AG04449 (cell line): ENCODE measurements around the gene CPE.

Experiments
- CTCF ChIA-PET: fragments of 350-600 bp; formaldehyde crosslinking; extraction: SDS; loops from one replicate; lab custom pipeline; 2021; ENCODE audit warnings: antibody characterized with exemption; lab: Yijun Ruan, JAX
- POLR2A ChIA-PET: fragments of 400-600, 350-600 bp; formaldehyde crosslinking; extraction: SDS; loops from one replicate; lab custom pipeline; 2020; ENCODE audit warnings: antibody characterized with exemption, inconsistent platforms; lab: Yijun Ruan, JAX
- DNase-seq: peaks from one replicate; pipeline ENCODE4 v3.0.0-alpha.2; 2010; ENCODE audit warnings: low read depth, low spot score
- H3K4me3 ChIP-seq: 2 replicates; pipeline ENCODE4 v1.5.1; 2011; ENCODE audit warnings: low read depth, mild to moderate bottlenecking, control low read depth, low read length
- TF ChIP-seq, protein P1 (sequence below): IDR thresholded peaks from one replicate; pipeline ENCODE4 v1.5.1; 2011; ENCODE audit warnings: mild to moderate bottlenecking, moderate library complexity, low read length, control low read depth, inconsistent platforms; ENCODE audit not compliant: insufficient read depth; ENCODE audit errors: missing control alignments

The CPE gene

DNA sequence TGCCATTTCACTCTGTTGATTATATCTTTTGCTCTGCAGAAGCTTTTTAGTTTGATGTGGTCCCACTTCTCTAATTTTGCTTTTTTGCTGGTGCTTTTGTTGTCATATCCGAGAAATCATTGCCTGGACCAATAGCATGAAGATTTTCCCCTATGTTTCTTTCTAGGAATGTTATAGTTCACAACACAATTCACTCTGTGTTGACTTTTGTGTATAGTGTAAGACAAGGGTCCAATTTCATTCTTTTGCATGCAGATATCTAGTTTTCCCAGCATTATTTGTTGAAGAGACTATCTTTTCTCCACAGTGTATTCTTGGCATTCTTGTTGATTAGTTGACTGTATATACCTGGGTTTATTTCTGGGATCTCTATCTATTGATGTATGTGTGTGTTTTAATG, 8.3 kb upstream of the CPE start:
- H3K4me3 ChIP-seq = no peak overlapping the region
- no peak for DNase-seq
- TF ChIP-seq, protein P1, sequence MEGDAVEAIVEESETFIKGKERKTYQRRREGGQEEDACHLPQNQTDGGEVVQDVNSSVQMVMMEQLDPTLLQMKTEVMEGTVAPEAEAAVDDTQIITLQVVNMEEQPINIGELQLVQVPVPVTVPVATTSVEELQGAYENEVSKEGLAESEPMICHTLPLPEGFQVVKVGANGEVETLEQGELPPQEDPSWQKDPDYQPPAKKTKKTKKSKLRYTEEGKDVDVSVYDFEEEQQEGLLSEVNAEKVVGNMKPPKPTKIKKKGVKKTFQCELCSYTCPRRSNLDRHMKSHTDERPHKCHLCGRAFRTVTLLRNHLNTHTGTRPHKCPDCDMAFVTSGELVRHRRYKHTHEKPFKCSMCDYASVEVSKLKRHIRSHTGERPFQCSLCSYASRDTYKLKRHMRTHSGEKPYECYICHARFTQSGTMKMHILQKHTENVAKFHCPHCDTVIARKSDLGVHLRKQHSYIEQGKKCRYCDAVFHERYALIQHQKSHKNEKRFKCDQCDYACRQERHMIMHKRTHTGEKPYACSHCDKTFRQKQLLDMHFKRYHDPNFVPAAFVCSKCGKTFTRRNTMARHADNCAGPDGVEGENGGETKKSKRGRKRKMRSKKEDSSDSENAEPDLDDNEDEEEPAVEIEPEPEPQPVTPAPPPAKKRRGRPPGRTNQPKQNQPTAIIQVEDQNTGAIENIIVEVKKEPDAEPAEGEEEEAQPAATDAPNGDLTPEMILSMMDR = no peak
- ChIA-PET CTCF (interaction anchor here (1.0 kb wide), 1 partner anchor 239 kb away, joined by 3 read pairs; no protein-coding TSS in a partner anchor), POLR2A (no interaction called here)

DNA sequence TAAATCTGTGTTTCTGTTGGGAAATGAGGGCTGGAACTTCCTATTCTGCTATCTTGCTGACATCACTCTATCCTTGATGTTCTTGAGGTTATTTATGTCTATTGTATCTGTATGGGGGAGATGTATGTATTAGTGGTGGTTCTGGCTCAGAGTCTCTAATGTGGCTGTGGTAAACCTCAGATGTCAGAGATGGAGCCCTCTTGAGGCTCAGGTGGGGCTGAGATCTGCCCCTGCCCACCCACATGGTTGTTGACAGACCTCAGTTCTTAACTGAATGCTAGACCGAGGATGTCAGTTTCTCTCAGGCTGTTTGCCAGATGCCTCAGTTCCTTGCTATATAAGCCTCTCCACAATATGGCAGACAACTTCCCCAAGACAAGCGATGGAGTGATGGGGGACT, 3.3 kb upstream of the CPE start:
- DNase-seq = no peak
- no peak overlapping the region for H3K4me3 ChIP-seq
- TF ChIP-seq, protein P1 = no peak
- CTCF ChIA-PET = no interaction called here
- POLR2A ChIA-PET = no interaction called here

DNA sequence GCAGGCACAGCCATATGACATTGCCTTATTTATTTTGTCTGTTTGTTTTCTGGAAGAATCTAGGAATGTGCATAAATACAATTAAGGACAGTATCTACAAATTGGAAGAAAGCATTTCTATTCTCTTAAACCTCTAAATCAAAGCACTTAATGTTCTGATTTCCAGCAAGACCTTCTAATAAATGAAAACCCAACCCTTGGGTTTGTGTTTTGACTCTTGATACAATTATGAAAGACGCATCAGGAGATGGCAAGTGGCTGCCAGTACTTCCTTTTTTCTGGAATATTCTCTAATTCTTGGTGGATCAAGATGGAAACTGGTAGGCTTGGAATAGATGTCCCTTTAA, 437 bp upstream of the CPE start:
- CTCF ChIA-PET = interaction anchor here (2.9 kb wide), 1 partner anchor 19 kb away, joined by 7 read pairs; no protein-coding TSS in a partner anchor

DNA sequence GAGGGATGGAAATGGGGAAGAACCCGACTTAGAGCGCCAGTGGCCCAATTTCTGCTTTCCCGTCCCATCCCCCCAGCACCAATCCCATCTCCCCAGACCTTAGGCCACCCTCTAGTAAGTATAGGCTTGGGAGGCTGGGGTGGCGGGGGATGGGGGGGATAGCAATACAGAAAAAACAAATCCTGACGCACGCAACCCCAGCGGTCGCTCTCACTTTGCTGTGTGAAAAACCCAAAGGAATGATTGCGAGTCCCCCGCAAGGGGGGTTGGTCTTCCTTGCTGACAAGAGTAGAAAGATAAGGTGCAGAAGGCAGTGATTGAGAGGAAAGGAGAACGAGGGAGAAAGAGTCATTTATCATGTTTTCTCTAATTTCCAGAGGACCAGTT, 863 bp downstream of the CPE start:
- H3K4me3 ChIP-seq = no peak overlapping the region
- TF ChIP-seq, protein P1 = no peak
- ChIA-PET CTCF (no interaction called here), POLR2A (no interaction called here)
- no peak for DNase-seq

More for the DNA sequence above, 437 bp upstream of the CPE start:
- TF ChIP-seq, protein P1 = no peak
- H3K4me3 ChIP-seq = peak overlapping the region; percentile 55
- POLR2A ChIA-PET = no interaction called here
- DNase-seq = no peak

DNA sequence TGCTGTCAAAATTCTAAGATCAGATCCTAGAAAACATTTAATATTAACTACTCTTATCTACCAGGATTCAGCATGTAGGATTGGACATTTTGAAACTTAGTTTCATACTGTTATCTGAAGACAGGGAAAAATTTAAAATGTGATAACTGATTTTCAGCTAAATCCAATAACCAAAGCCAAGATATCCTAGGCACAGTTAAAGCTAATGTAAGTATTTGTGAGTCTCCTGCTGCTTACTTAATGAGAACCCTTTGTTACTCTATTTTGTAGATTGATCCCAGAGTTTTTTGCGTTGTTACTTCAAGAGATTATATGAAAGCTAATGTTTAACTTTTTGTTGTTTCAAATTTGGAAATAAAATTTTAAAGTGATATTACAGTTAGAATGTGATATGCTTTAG, 2.0 kb downstream of the CPE start:
- ChIA-PET CTCF (no interaction called here), POLR2A (no interaction called here)
- no peak for DNase-seq
- H3K4me3 ChIP-seq = no peak overlapping the region
- TF ChIP-seq, protein P1 = no peak

DNA sequence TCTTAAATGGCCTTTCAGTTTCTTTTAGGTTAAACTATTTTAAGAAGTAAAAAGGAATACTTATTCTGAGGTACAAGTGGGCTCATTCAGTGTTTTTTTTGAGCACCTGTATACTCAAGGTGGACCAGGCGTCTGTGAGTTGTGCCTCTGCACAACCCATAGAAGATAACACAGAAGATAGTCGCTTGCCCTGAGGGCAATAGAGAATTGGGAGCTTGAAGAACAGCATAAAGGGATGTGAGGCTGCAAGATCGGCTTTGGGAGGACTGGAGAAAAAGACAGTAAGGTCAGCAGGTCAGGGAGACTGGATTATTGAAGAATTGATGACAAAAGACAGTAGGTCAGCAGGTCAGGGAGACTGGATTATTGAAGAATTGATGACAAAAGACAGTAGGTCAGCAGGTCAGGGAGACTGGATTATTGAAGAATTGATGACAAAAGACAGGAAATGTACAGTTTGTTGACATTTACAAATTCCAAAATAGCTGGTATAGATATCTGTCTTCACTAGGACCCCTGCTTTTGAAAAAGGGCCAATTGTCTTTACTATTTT, 3.1 kb downstream of the CPE start:
- ChIA-PET POLR2A (no interaction called here), CTCF (no interaction called here)
- TF ChIP-seq, protein P1 = no peak
- no peak overlapping the region for H3K4me3 ChIP-seq
- DNase-seq = no peak
